Measurements from ENCODE around the gene SIK3. TPM values are rescaled to one million over a fixed set of nuclear protein-coding genes. Genes with fewer than 3 reads are reported as not detected.
A peak's percentile ranks its signal among the peaks of the same experiment; 100 is the strongest.
"Not testable (repeated sequence)": the region's sequence is repeated elsewhere in the genome, so short reads cannot be mapped to it uniquely, and the experiment has no call there.

The SIK3 gene
- total RNA-seq, 1 donor from 2014 or later, result 28.7 TPM

GRCh38 chr11:117059611-117060148, 38.5 kb downstream of the SIK3 start:
- DNase-seq (ENCODE audit: missing footprints) (no peak), ATAC-seq (no peak)
- intact Hi-C loops (cut with DNase I), result no loop called here

DNA sequence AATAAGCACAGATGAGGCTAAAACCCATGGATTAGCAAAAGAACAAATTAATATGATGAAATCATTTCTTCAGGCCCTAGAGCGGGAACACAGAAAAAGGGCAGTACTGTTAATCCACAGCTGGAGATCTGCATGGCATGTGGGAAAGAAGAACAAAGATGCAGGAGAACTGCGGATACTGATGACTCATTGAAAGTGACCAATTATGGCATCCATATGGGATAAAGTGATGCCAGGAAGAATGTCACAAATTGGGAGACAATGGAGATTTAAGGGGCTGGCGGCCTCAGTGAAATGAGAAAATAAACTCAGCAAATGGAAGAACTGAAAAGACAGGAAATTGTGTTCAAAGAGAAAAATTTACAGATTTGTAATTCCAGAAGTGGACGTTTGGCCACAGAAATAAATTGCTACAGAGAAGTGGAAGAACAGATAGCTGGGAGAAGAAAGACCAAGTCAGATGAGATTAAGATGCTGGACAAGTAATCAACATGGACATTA, 39.4 kb downstream of the SIK3 start:
- intact Hi-C loops (cut with DNase I), result no loop called here
- DNase-seq (ENCODE audit: missing footprints) (no peak), ATAC-seq (no peak)

DNA sequence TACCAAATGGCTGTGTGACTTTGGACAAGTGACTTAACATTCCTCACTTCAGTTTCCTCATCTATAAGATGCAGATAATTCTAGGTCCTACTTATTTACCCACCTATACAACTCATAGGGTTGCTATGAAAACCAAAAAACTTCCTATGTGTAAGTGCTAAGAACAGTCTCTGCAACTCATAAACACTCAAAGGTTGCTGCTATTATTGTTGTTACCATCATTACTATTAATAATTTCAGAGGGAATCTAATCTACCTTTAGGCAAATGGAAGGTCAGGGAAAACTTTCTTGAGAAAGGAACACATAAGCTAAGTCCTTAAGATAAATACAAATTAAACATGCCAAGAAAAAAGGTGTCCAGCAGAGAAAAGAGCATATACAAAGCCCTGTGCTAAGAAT, 40.5 kb downstream of the SIK3 start:
- DNase-seq (ENCODE audit: missing footprints) (no peak), ATAC-seq (no peak)
- intact Hi-C loops (cut with DNase I), result no loop called here

DNA sequence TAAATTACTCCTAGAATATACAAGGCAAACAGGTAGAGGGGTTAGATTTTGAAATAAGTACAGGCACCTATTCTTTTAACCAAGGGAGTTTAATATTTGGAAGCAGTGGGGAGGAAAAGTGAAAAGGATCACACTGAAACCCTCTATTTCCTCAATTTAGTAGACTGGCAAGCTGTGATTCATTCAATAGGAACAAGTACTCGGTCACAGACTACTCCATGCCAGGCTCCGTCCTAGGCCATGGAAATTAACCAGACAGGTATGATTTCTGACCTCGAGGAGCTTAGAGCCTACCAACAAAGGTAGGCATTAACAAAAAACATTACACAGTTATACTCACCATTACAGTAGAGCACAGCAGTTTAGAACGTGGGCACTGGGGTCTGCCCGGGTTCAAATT, 40.9 kb downstream of the SIK3 start:
- DNase-seq (ENCODE audit: missing footprints) (no peak), ATAC-seq (no peak)
- intact Hi-C loops (cut with DNase I), result no loop called here

- ATAC-seq (no peak), DNase-seq (ENCODE audit: missing footprints) (no peak)
- intact Hi-C loops (cut with DNase I), result no loop called here
These were observed 42.8 kb downstream of the SIK3 start for GRCh38 chr11:117055469-117055868.

GRCh38 chr11:117054382-117054781, 43.8 kb downstream of the SIK3 start:
- DNase-seq (ENCODE audit: missing footprints) (no peak), ATAC-seq (no peak)
- intact Hi-C loops (cut with DNase I), result no loop called here

DNA sequence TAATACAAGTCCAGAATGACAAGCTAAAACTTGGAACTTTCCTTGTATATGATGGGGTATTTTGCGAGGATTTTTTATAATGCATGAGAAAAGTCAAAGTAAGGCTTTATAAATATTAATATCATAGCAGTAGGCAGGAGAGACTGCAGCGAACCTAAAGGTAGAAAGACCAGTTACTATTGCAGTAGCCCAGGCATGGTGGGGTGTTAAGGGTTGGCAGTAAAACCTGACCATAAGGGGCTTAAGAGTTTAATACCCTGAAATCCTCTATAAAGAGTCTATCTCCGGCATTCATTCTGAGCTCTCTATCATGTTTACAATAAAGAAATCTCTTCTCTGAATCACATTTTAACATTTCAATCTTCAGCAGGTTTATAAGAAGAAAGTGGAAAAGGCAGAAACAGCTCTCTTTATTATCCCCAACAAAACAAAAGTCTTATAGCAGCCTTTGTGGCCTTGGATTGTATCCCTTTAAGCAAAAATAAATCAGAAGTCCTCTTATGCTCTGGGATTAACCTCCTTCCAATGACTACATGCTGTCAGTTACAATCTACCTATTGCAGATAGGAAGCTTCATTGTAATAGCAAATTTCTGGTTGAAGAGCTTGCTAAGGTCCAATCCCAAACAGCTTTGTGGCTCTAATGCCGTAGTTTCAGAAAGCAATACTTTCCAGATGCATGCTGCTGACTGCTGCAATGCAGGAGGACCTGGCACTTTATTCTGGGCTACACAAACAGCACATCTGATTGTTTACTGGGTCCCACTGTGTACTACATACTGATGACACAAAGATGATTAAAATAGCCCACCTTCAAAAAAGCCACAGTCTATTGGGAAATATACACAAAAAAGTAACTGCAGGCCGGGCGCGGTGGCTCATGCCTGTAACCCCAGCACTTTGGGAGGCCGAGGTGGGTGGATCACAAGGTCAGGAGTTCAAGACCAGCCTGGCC, 45.8 kb downstream of the SIK3 start:
- intact Hi-C loops (cut with DNase I), result no loop called here
- no peak for ATAC-seq
- no peak for DNase-seq (ENCODE audit: missing footprints)

DNA sequence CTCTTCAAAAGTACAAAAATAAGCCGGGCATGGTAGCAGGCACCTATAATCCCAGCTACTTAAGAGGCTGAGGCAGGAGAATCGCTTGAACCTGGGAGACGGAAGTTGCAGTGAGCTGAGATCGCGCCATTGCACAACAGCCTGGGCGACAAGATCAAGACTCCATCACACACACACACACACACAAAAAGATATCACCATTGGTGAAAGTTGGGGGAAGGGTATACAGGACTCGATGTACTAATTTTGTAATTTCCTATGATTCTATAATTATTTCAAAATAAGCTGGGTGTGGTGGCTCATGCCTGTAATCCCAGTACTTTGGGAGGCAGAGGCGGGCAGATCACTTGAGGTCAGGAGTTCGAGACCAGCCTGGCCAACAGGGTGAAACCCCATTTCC, 48.1 kb downstream of the SIK3 start:
- ATAC-seq; DNase-seq (ENCODE audit: missing footprints); intact Hi-C loops (cut with DNase I): not testable (repeated sequence)

- intact Hi-C loops (cut with DNase I); ATAC-seq: not testable (repeated sequence)
These were observed 51.6 kb downstream of the SIK3 start for GRCh38 chr11:117046627-117047026.

DNA sequence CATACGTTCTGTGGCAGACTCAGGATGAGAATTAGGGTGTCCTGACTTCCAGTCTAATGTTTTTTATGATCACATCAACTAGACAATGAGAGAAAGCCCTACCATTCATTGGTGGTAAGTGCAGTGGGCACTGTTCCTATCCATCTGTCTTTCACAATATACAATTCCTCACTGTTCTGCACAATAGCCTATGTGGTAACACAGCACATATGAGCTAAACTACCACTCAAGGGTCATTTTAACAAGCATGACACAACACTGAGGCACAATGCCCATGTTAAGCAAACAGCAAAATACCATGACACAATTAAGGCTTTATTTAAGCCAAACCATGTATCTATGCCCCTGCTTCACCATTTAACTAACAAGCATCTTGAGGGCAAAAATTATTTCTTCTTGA, 52.3 kb downstream of the SIK3 start:
- DNase-seq (ENCODE audit: missing footprints) (no peak), ATAC-seq (peak; percentile 57)
- intact Hi-C loops (cut with DNase I), result no loop called here

More at GRCh38 chr11:117046627-117047026, 51.6 kb downstream of the SIK3 start:
- not testable (repeated sequence) for DNase-seq (ENCODE audit: missing footprints)

- peak; percentile 46 for ATAC-seq
- DNase-seq (ENCODE audit: missing footprints), result no peak
- intact Hi-C loops (cut with DNase I), result no loop called here
These were observed 53.0 kb downstream of the SIK3 start for GRCh38 chr11:117045196-117045595.

DNA sequence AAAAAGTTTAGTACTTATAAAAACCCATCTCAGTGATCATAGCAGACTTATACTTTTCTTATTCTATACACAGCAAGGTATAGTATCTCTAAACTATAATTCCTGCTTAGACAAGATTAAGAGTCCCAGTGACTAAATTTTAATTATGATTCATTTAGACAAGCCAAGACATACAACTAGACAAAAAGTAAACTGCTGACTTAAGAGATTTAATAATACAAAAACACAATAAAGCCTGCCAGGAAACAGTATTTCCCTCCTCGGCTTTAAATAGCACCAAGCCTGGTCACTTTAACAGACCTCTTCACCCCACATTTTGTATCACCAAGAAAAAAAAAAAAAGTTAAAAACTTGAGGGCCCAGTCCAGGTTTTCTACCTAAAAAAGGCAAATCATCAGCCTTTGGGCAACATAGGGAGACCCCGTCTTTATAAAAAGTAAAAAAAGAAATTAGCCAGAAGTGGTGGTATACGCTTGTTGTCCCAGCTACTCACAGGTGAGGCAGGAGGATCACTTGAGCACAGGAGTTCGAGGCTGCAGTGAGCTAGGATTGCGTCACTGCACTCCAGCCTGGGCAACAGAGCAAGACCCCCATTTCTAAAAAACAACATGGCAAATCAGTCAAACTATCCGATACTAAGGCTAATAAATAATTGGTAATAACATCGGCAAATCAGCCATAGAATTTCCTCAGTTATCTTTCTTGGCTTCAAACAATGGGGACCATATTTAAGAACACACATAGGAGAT, 53.8 kb downstream of the SIK3 start:
- intact Hi-C loops (cut with DNase I), result loop anchor here (5.0 kb wide), 1 partner anchor 33 kb away; no protein-coding TSS in a partner anchor
- ATAC-seq, result no peak

GRCh38 chr11:117042689-117043088, 55.5 kb downstream of the SIK3 start:
- DNase-seq (ENCODE audit: missing footprints) (no peak), ATAC-seq (no peak)
- intact Hi-C loops (cut with DNase I), result loop anchor here (5.0 kb wide), 1 partner anchor 35 kb away; no protein-coding TSS in a partner anchor

More for the DNA sequence above, 53.8 kb downstream of the SIK3 start:
- DNase-seq (ENCODE audit: missing footprints), result no peak

DNA sequence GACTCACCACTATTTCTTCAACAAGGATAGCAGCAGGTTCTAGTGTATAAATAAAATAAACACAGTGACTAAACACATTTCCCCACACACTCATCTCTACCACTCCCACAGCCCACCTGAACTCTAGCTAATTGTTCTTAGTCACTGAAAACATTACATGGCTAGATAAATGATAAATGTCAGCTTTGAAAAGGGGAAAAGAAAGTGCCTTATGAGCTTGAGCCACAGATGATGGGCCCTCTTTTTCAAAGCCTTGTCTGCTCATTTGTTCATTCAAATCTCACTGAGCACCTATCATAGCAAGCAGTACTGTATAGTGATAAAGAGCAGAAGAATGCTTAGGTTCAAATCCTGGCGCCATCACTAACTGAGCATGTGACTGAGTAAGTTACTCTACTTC, 58.3 kb downstream of the SIK3 start:
- intact Hi-C loops (cut with DNase I), result loop anchor here (5.0 kb wide), 1 partner anchor 37 kb away; no protein-coding TSS in a partner anchor
- no peak for ATAC-seq
- DNase-seq (ENCODE audit: missing footprints), result no peak

- intact Hi-C loops (cut with DNase I), result no loop called here
- no peak for ATAC-seq
- no peak for DNase-seq (ENCODE audit: missing footprints)
These were observed 59.0 kb downstream of the SIK3 start for GRCh38 chr11:117039270-117039669.

DNA sequence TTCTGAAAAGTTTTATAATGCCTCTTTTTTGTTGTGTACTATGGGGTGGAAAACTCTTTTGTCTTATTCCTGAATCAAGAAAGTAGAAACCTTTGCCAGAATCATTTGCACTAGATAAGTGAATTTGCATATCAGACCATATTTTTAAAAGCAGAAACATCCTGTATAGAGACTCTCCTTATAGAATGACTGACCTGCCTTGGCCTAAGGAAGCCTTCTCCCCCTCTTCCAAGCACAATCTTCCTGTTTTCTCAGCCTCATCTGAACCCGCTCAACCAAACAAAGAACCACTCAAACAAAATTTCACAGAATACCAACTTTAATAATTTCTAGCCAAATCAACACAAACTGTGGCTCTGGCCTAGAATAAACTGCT, 60.3 kb downstream of the SIK3 start:
- intact Hi-C loops (cut with DNase I), result no loop called here
- no peak for DNase-seq (ENCODE audit: missing footprints)
- ATAC-seq, result no peak

GRCh38 chr11:117037279-117037974, 60.8 kb downstream of the SIK3 start:
- no peak for ATAC-seq
- intact Hi-C loops (cut with DNase I), result no loop called here
- DNase-seq (ENCODE audit: missing footprints), result no peak

DNA sequence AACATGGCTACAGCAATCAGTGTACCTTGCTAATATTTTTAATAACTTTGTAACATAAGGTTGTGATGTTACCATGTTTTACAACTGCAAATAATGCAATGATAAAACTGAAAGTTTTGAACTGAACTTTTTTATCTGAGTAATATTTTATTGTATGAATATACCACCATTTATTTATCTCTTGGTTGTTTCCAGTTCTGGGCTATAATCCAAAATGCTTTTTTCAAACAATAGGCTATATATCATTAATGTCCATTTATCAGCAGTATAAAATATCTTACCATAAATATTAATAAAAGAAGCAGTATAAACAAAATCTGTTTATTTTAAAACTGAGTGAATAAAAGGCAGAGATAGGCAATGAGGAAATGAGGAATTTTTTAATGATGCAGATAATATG, 63.3 kb downstream of the SIK3 start:
- no peak for DNase-seq (ENCODE audit: missing footprints)
- ATAC-seq, result no peak
- intact Hi-C loops (cut with DNase I), result no loop called here

All from Right ventricle myocardium inferior (tissue), 1 donor.